Activated T-helper 1 cell treated with Interleukin-2 at 50 U/mL for 16 hours (primary cell): ENCODE results near the gene SKAP2.

Experiments used
- DNase-seq: peaks from one replicate; pipeline ENCODE4 v3.0.0-alpha.2; 2020; ENCODE audit warnings: low read depth

The SKAP2 gene

GRCh38 chr7:26777385-26777784 is 87.0 kb downstream of the SKAP2 start:
- no peak for DNase-seq

GRCh38 chr7:26760501-26760900 is 103.9 kb downstream of the SKAP2 start:
- no peak for DNase-seq

GRCh38 chr7:26759108-26759507 is 105.3 kb downstream of the SKAP2 start:
- no peak for DNase-seq

GRCh38 chr7:26743205-26743604 is 121.2 kb downstream of the SKAP2 start:
- DNase-seq = no peak

GRCh38 chr7:26735976-26736600 is 128.3 kb downstream of the SKAP2 start:
- no peak for DNase-seq

GRCh38 chr7:26729150-26729775 is 135.1 kb downstream of the SKAP2 start:
- DNase-seq = no peak

- no peak for DNase-seq
These were observed 138.3 kb downstream of the SKAP2 start for GRCh38 chr7:26726051-26726450.

- no peak for DNase-seq
These were observed 139.6 kb downstream of the SKAP2 start for GRCh38 chr7:26724795-26725194.

- no peak for DNase-seq
These were observed 141.3 kb downstream of the SKAP2 start for GRCh38 chr7:26723129-26723528.

GRCh38 chr7:26721450-26721849 is 142.9 kb downstream of the SKAP2 start:
- DNase-seq = no peak

- no peak for DNase-seq
These were observed 146.3 kb downstream of the SKAP2 start for GRCh38 chr7:26718063-26718462.

- no peak for DNase-seq
These were observed 150.0 kb downstream of the SKAP2 start for GRCh38 chr7:26714438-26714837.

- no peak for DNase-seq
These were observed 150.4 kb downstream of the SKAP2 start for GRCh38 chr7:26714006-26714405.

GRCh38 chr7:26709210-26709990 is 155.0 kb downstream of the SKAP2 start:
- DNase-seq = no peak

GRCh38 chr7:26705567-26705966 is 158.8 kb downstream of the SKAP2 start:
- DNase-seq = no peak

GRCh38 chr7:26704786-26705185 is 159.6 kb downstream of the SKAP2 start:
- no peak for DNase-seq

- no peak for DNase-seq
These were observed 160.4 kb downstream of the SKAP2 start for GRCh38 chr7:26704036-26704435.

- DNase-seq = no peak
These were observed 163.5 kb downstream of the SKAP2 start for GRCh38 chr7:26700893-26701292.

- no peak for DNase-seq
These were observed 164.0 kb downstream of the SKAP2 start for GRCh38 chr7:26700386-26700785.

- no peak for DNase-seq
These were observed 164.6 kb downstream of the SKAP2 start for GRCh38 chr7:26699766-26700165.

- DNase-seq = no peak
These were observed 165.6 kb downstream of the SKAP2 start for GRCh38 chr7:26698806-26699205.

GRCh38 chr7:26698194-26698593 is 166.2 kb downstream of the SKAP2 start:
- no peak for DNase-seq

GRCh38 chr7:26696978-26697377 is 167.4 kb downstream of the SKAP2 start:
- no peak for DNase-seq
